ENCODE data around the gene PAM16. TPM values are rescaled to one million over a fixed set of nuclear protein-coding genes. Genes with fewer than 3 reads are reported as not detected.
"Not testable (repeated sequence)": the region's sequence is repeated elsewhere in the genome, so short reads cannot be mapped to it uniquely, and the experiment has no call there.

The PAM16 gene
- total and polyA plus RNA-seq, 2 of the 8 experiments (the other 6 are each of a cell fraction or from before 2014, with no cell fraction given), result 78.3 to 198 TPM

DNA sequence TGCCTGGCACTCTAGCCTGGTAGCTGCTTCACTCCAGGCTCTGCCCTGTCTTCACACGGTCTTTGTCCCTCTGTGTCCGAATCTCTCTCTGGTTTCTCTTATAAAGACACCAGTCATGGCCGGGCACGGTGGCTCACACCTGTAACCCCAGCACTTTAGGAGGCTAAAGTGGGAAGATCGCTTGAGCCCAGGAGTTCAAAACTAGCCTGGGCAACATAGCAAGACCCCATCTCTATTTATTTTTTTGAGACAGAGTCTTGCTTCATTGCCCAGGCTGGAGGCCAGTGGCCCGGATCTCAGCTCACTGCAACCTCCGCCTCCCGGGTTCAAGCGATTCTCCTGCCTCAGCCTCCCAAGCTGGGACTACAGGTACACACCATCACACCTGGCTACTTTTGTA lies 17.4 kb downstream of the PAM16 start:
- CTCF ChIA-PET (ENCODE audit: partially characterized antibody), result interaction anchor here (1.1 to 17.1 kb wide), 10 partner anchors 13 to 73 kb away, joined by 3 to 211 read pairs (median 55); no protein-coding TSS in a partner anchor
- 92% methylated on average over 9 of the region's 9 CpGs; no CpG with 5 or more reads in 1 of the 2 experiments for WGBS, 2 experiments (ENCODE audit: extremely low coverage in 1 of 2, insufficient coverage in 1 of 2, insufficient read length in 1 of 2, insufficient replicate concordance in 2 of 2, low coverage in 1 of 2, low lambda C conversion rate in 2 of 2, missing lambda C conversion rate in 1 of 2)

More for the DNA sequence above, 17.4 kb downstream of the PAM16 start:
- H2BK15ac ChIP-seq (ENCODE audit: low read length); H4K91ac ChIP-seq (replicated peaks; ENCODE audit: insufficient read length, low read length); H3K36me3 ChIP-seq (ENCODE audit: control insufficient read depth in 2 of 4, insufficient read depth in 4 of 4, low read length in 3 of 4); H3K14ac ChIP-seq (ENCODE audit: insufficient read length); H2BK5ac ChIP-seq (ENCODE audit: low read depth, low read length); H2AK5ac ChIP-seq (ENCODE audit: low read depth, low read length); H2AFZ ChIP-seq (ENCODE audit: low read length); H3K4me1 ChIP-seq (replicated peaks in 1 of 4; ENCODE audit: control insufficient read depth in 3 of 4, insufficient read depth in 4 of 4, low read length in 3 of 4); H3K23ac ChIP-seq (ENCODE audit: insufficient read length); H4K5ac ChIP-seq (ENCODE audit: insufficient read length, low read depth, low read length); H3K23me2 ChIP-seq (ENCODE audit: low read depth, low read length); H3K18ac ChIP-seq (ENCODE audit: extremely low read depth, low read length); H3K27ac ChIP-seq (ENCODE audit: low read depth, low read length); H3K27me3 ChIP-seq (replicated peaks in 1 of 4; ENCODE audit: control insufficient read depth in 3 of 4, extremely low read depth in 1 of 4, insufficient read depth in 3 of 4, low read length in 3 of 4); H3K4me3 ChIP-seq (ENCODE audit: extremely low read depth in 1 of 4, insufficient read depth in 2 of 4, low read depth in 3 of 4, low read length in 4 of 4); H4K8ac ChIP-seq (ENCODE audit: extremely low read depth, insufficient read depth, low read length); H2BK120ac ChIP-seq (replicated peaks; ENCODE audit: low read depth, low read length); DNase-seq (ENCODE audit: low read depth in 1 of 2, low spot score in 2 of 2); FAIRE-seq; H3K79me2 ChIP-seq (ENCODE audit: control insufficient read depth in 1 of 2, insufficient read depth in 2 of 2, low read length in 2 of 2); H2BK12ac ChIP-seq (ENCODE audit: low read depth, low read length); H3K4me2 ChIP-seq (ENCODE audit: insufficient read depth in 1 of 2, low read depth in 2 of 2, low read length in 2 of 2); H2BK20ac ChIP-seq (ENCODE audit: low read length); H3K4ac ChIP-seq (replicated peaks; ENCODE audit: insufficient read length, low read depth, low read length); H3K56ac ChIP-seq (replicated peaks; ENCODE audit: insufficient read length, low read depth, low read length); H3K9ac ChIP-seq (replicated peaks in 1 of 4; ENCODE audit: extremely low read depth in 1 of 4, low read depth in 3 of 4, low read length in 3 of 4); H3K79me1 ChIP-seq (ENCODE audit: low read depth, low read length); H3K9me3 ChIP-seq (ENCODE audit: insufficient read depth in 2 of 2, low read depth in 1 of 2, low read length in 1 of 2): not testable (repeated sequence)
- POLR2A ChIA-PET (ENCODE audit: partially characterized antibody), result interaction anchor here (1.2 to 16.2 kb wide), 5 partner anchors 8 to 61 kb away, joined by 3 to 154 read pairs (median 21); partner anchors contain the start of genes GLIS2, PAM16 and TFAP4
- peaks cover 8 to 21% of the 10 kb centered on the region in 2 experiments for H4K20me1 ChIP-seq (replicated peaks in 1 of 2; ENCODE audit: control insufficient read depth in 1 of 2, insufficient read depth in 2 of 2, low read length in 2 of 2)
